Coronary artery (tissue), 2 donors: ENCODE data around the gene SLC35G3.
"Not testable (repeated sequence)": the region's sequence is repeated elsewhere in the genome, so short reads cannot be mapped to it uniquely, and the experiment has no call there.

Experiments
- DNase-seq: peaks from one replicate; pipeline ENCODE4 v3.0.0-alpha.2; 2017; ENCODE audit warnings: low spot score
- H3K27ac ChIP-seq, 2 donors: fragments of 200-600 bp; sonication (generic); one replicate each; pipeline ENCODE4 v1.5.1; 2016 to 2019
- H3K4me3 ChIP-seq: fragments of 200-600 bp; sonication (generic); 2 replicates; pipeline ENCODE4 v1.5.1; 2016; ENCODE audit warnings: mild to moderate bottlenecking, moderate library complexity
- CTCF ChIP-seq: fragments of 200-600 bp; sonication (generic); IDR thresholded peaks from one replicate; pipeline ENCODE4 v1.5.1; 2019; ENCODE audit warnings: antibody characterized with exemption

The SLC35G3 gene

GRCh38 chr17:35154196-35155165 lies 39.7 kb downstream of the SLC35G3 start:
- TF ChIP-seq CTCF = no peak
- DNase-seq = no peak
- no peak overlapping the region for H3K27ac ChIP-seq
- no peak overlapping the region for H3K4me3 ChIP-seq

- no peak overlapping the region for H3K4me3 ChIP-seq
- no peak for DNase-seq
- no peak for TF ChIP-seq CTCF
- no peak overlapping the region for H3K27ac ChIP-seq
Observed at GRCh38 chr17:35152421-35153140, 41.6 kb downstream of the SLC35G3 start.

- H3K27ac ChIP-seq, H3K4me3 ChIP-seq, DNase-seq: not testable (repeated sequence)
Observed at GRCh38 chr17:35151080-35151479, 43.1 kb downstream of the SLC35G3 start.

GRCh38 chr17:35149941-35150340 lies 44.3 kb downstream of the SLC35G3 start:
- peak; percentile 57 for DNase-seq
- TF ChIP-seq CTCF = no peak
- no peak overlapping the region for H3K27ac ChIP-seq
- H3K4me3 ChIP-seq = no peak overlapping the region

- DNase-seq = peak; percentile 50
- Histone ChIP-seq H3K4me3 (peak overlapping the region; percentile 28), H3K27ac (peak overlapping the region; percentile 67 to 68)
- TF ChIP-seq CTCF = no peak
Observed at GRCh38 chr17:35148144-35148543, 46.0 kb downstream of the SLC35G3 start.

- no peak for DNase-seq
- no peak for TF ChIP-seq CTCF
- peak within 1 kb of the TSS; percentile 67 to 68 for H3K27ac ChIP-seq
- H3K4me3 ChIP-seq = peak within 1 kb of the TSS; percentile 28
Observed at GRCh38 chr17:35147375-35147905, 46.8 kb downstream of the SLC35G3 start, which contains the start of gene UNC45B. Gene UNC45B (plus strand): TSS chr17:35147817. CDS start chr17:35148264, 447 bp downstream.

GRCh38 chr17:35146214-35146833 lies 47.9 kb downstream of the SLC35G3 start:
- H3K27ac ChIP-seq = no peak overlapping the region
- DNase-seq = no peak
- TF ChIP-seq CTCF = no peak
- H3K4me3 ChIP-seq = no peak overlapping the region
